ENCODE measurements around the gene CHD1. TPM values are rescaled to one million over a fixed set of nuclear protein-coding genes. Genes with fewer than 3 reads are reported as not detected.

The CHD1 gene
- total RNA-seq, 1 donor from 2014 or later = 50.6 TPM

- H3K27me3 ChIP-seq (ENCODE audit: control insufficient read depth in 3 of 3, insufficient read depth in 3 of 3, low read length in 3 of 3) = no peaks in the 10 kb centered on the region
- H3K4me1 ChIP-seq (ENCODE audit: control insufficient read depth in 3 of 3, insufficient read depth in 3 of 3, low read length in 3 of 3) = no peaks in the 10 kb centered on the region
- H3K4me3 ChIP-seq (ENCODE audit: low read length in 3 of 3) = no peak overlapping the region
- no peak overlapping the region for H3K9ac ChIP-seq (ENCODE audit: low read depth in 1 of 3, low read length in 3 of 3)
- no peaks in the 10 kb centered on the region for H3K9me3 ChIP-seq (ENCODE audit: control insufficient read depth in 3 of 3, low read length in 3 of 3)
- no peaks in the 10 kb centered on the region for H3K36me3 ChIP-seq (ENCODE audit: control insufficient read depth in 3 of 3, insufficient read depth in 3 of 3, low read length in 3 of 3)
- H3K27ac ChIP-seq (ENCODE audit: low read depth, low read length) = no peak overlapping the region
Measured at GRCh38 chr5:98827161-98827560, 101.6 kb downstream of the CHD1 start.

GRCh38 chr5:98825582-98826375 is 103.0 kb downstream of the CHD1 start:
- Histone ChIP-seq H3K27me3 (ENCODE audit: control insufficient read depth in 3 of 3, insufficient read depth in 3 of 3, low read length in 3 of 3) (no peaks in the 10 kb centered on the region), H3K36me3 (ENCODE audit: control insufficient read depth in 3 of 3, insufficient read depth in 3 of 3, low read length in 3 of 3) (no peaks in the 10 kb centered on the region), H3K4me3 (ENCODE audit: low read length in 3 of 3) (no peak overlapping the region), H3K9me3 (ENCODE audit: control insufficient read depth in 3 of 3, low read length in 3 of 3) (peaks cover 0 to 1% (median 0%) of the 10 kb centered on the region in 3 donors), H3K27ac (ENCODE audit: low read depth, low read length) (no peak overlapping the region), H3K4me1 (ENCODE audit: control insufficient read depth in 3 of 3, insufficient read depth in 3 of 3, low read length in 3 of 3) (no peaks in the 10 kb centered on the region), H3K9ac (ENCODE audit: low read depth in 1 of 3, low read length in 3 of 3) (no peak overlapping the region)

GRCh38 chr5:98816582-98817222 is 112.1 kb downstream of the CHD1 start:
- Histone ChIP-seq H3K9me3 (ENCODE audit: control insufficient read depth in 3 of 3, low read length in 3 of 3) (peaks cover 0 to 4% (median 0%) of the 10 kb centered on the region in 3 donors), H3K4me1 (ENCODE audit: control insufficient read depth in 3 of 3, insufficient read depth in 3 of 3, low read length in 3 of 3) (no peaks in the 10 kb centered on the region), H3K9ac (ENCODE audit: low read depth in 1 of 3, low read length in 3 of 3) (no peak overlapping the region), H3K27ac (ENCODE audit: low read depth, low read length) (no peak overlapping the region), H3K27me3 (ENCODE audit: control insufficient read depth in 3 of 3, insufficient read depth in 3 of 3, low read length in 3 of 3) (no peaks in the 10 kb centered on the region), H3K36me3 (ENCODE audit: control insufficient read depth in 3 of 3, insufficient read depth in 3 of 3, low read length in 3 of 3) (no peaks in the 10 kb centered on the region), H3K4me3 (ENCODE audit: low read length in 3 of 3) (no peak overlapping the region)

GRCh38 chr5:98813755-98814154 is 115.1 kb downstream of the CHD1 start:
- Histone ChIP-seq H3K27ac (ENCODE audit: low read depth, low read length) (no peak overlapping the region), H3K9ac (ENCODE audit: low read depth in 1 of 3, low read length in 3 of 3) (no peak overlapping the region), H3K36me3 (ENCODE audit: control insufficient read depth in 3 of 3, insufficient read depth in 3 of 3, low read length in 3 of 3) (no peaks in the 10 kb centered on the region), H3K27me3 (ENCODE audit: control insufficient read depth in 3 of 3, insufficient read depth in 3 of 3, low read length in 3 of 3) (no peaks in the 10 kb centered on the region), H3K4me3 (ENCODE audit: low read length in 3 of 3) (no peak overlapping the region), H3K9me3 (ENCODE audit: control insufficient read depth in 3 of 3, low read length in 3 of 3) (no peaks in the 10 kb centered on the region), H3K4me1 (ENCODE audit: control insufficient read depth in 3 of 3, insufficient read depth in 3 of 3, low read length in 3 of 3) (no peaks in the 10 kb centered on the region)

GRCh38 chr5:98810206-98810605 is 118.6 kb downstream of the CHD1 start:
- Histone ChIP-seq H3K9ac (ENCODE audit: low read depth in 1 of 3, low read length in 3 of 3) (no peak overlapping the region), H3K36me3 (ENCODE audit: control insufficient read depth in 3 of 3, insufficient read depth in 3 of 3, low read length in 3 of 3) (no peaks in the 10 kb centered on the region), H3K4me1 (ENCODE audit: control insufficient read depth in 3 of 3, insufficient read depth in 3 of 3, low read length in 3 of 3) (no peaks in the 10 kb centered on the region), H3K4me3 (ENCODE audit: low read length in 3 of 3) (no peak overlapping the region), H3K9me3 (ENCODE audit: control insufficient read depth in 3 of 3, low read length in 3 of 3) (peaks cover 0 to 7% (median 2%) of the 10 kb centered on the region in 3 donors), H3K27ac (ENCODE audit: low read depth, low read length) (no peak overlapping the region), H3K27me3 (ENCODE audit: control insufficient read depth in 3 of 3, insufficient read depth in 3 of 3, low read length in 3 of 3) (no peaks in the 10 kb centered on the region)

GRCh38 chr5:98807806-98808205 is 121.0 kb downstream of the CHD1 start:
- Histone ChIP-seq H3K9me3 (ENCODE audit: control insufficient read depth in 3 of 3, low read length in 3 of 3) (peaks cover 0 to 7% (median 2%) of the 10 kb centered on the region in 3 donors), H3K36me3 (ENCODE audit: control insufficient read depth in 3 of 3, insufficient read depth in 3 of 3, low read length in 3 of 3) (no peaks in the 10 kb centered on the region), H3K27me3 (ENCODE audit: control insufficient read depth in 3 of 3, insufficient read depth in 3 of 3, low read length in 3 of 3) (no peaks in the 10 kb centered on the region), H3K27ac (ENCODE audit: low read depth, low read length) (no peak overlapping the region), H3K4me3 (ENCODE audit: low read length in 3 of 3) (no peak overlapping the region), H3K9ac (ENCODE audit: low read depth in 1 of 3, low read length in 3 of 3) (no peak overlapping the region), H3K4me1 (ENCODE audit: control insufficient read depth in 3 of 3, insufficient read depth in 3 of 3, low read length in 3 of 3) (no peaks in the 10 kb centered on the region)

- H3K4me3 ChIP-seq (ENCODE audit: low read length in 3 of 3) = no peak overlapping the region
- H3K36me3 ChIP-seq (ENCODE audit: control insufficient read depth in 3 of 3, insufficient read depth in 3 of 3, low read length in 3 of 3) = no peaks in the 10 kb centered on the region
- H3K27me3 ChIP-seq (ENCODE audit: control insufficient read depth in 3 of 3, insufficient read depth in 3 of 3, low read length in 3 of 3) = no peaks in the 10 kb centered on the region
- no peak overlapping the region for H3K27ac ChIP-seq (ENCODE audit: low read depth, low read length)
- no peaks in the 10 kb centered on the region for H3K4me1 ChIP-seq (ENCODE audit: control insufficient read depth in 3 of 3, insufficient read depth in 3 of 3, low read length in 3 of 3)
- H3K9ac ChIP-seq (ENCODE audit: low read depth in 1 of 3, low read length in 3 of 3) = no peak overlapping the region
- peaks cover 0 to 7% (median 2%) of the 10 kb centered on the region in 3 donors for H3K9me3 ChIP-seq (ENCODE audit: control insufficient read depth in 3 of 3, low read length in 3 of 3)
Measured at GRCh38 chr5:98805070-98805469, 123.7 kb downstream of the CHD1 start.

GRCh38 chr5:98804066-98804465 is 124.7 kb downstream of the CHD1 start:
- H3K4me1 ChIP-seq (ENCODE audit: control insufficient read depth in 3 of 3, insufficient read depth in 3 of 3, low read length in 3 of 3) = no peaks in the 10 kb centered on the region
- peaks cover 0 to 7% (median 2%) of the 10 kb centered on the region in 3 donors for H3K9me3 ChIP-seq (ENCODE audit: control insufficient read depth in 3 of 3, low read length in 3 of 3)
- no peaks in the 10 kb centered on the region for H3K36me3 ChIP-seq (ENCODE audit: control insufficient read depth in 3 of 3, insufficient read depth in 3 of 3, low read length in 3 of 3)
- H3K4me3 ChIP-seq (ENCODE audit: low read length in 3 of 3) = no peak overlapping the region
- no peaks in the 10 kb centered on the region for H3K27me3 ChIP-seq (ENCODE audit: control insufficient read depth in 3 of 3, insufficient read depth in 3 of 3, low read length in 3 of 3)
- H3K27ac ChIP-seq (ENCODE audit: low read depth, low read length) = no peak overlapping the region
- no peak overlapping the region for H3K9ac ChIP-seq (ENCODE audit: low read depth in 1 of 3, low read length in 3 of 3)

Measured in skeletal muscle tissue (tissue), 4 donors.